ENCODE data around the gene SSU72.
"Not testable (repeated sequence)": the region's sequence is repeated elsewhere in the genome, so short reads cannot be mapped to it uniquely, and the experiment has no call there.

Gene SSU72

DNA sequence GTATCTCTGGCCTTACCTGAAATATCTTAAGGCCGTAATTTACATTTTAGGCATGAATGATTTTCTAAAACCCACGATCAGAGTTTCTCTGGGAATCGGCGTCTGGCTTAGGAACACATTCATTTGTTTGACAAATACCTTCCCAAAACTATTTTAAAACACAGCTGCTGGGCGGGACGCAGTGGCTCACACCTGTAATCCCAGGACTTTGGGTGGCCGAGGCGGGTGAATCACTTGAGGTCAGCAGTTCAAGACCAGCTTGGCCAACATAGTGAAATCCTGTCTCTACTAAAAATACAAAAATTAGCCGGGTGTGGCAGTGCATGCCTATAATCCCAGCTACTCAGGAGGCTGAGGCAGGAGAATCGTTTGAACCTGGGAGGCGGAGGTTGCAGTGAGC, 17.7 kb downstream of the SSU72 start:
- not testable (repeated sequence) for DNase-seq

DNA sequence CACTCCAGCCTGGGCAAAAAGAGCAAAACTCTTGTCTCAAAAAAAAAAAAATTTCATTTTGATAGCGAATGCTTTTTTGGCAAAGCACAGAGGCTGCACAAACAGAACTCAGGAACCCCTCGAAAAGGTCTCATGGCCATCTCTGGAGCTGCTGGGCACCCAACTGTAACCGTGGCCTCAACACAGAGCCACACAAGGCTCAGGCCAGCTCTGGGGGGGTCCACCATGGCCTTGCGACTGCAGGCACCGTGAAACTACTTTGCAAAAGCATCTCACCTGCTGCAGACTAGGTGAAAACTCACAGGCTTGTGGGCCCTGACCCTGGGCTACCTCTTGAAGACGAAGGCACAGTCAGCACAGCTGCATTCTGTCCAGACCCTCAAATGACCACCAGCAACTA, 18.2 kb downstream of the SSU72 start:
- DNase-seq = no peak

DNA sequence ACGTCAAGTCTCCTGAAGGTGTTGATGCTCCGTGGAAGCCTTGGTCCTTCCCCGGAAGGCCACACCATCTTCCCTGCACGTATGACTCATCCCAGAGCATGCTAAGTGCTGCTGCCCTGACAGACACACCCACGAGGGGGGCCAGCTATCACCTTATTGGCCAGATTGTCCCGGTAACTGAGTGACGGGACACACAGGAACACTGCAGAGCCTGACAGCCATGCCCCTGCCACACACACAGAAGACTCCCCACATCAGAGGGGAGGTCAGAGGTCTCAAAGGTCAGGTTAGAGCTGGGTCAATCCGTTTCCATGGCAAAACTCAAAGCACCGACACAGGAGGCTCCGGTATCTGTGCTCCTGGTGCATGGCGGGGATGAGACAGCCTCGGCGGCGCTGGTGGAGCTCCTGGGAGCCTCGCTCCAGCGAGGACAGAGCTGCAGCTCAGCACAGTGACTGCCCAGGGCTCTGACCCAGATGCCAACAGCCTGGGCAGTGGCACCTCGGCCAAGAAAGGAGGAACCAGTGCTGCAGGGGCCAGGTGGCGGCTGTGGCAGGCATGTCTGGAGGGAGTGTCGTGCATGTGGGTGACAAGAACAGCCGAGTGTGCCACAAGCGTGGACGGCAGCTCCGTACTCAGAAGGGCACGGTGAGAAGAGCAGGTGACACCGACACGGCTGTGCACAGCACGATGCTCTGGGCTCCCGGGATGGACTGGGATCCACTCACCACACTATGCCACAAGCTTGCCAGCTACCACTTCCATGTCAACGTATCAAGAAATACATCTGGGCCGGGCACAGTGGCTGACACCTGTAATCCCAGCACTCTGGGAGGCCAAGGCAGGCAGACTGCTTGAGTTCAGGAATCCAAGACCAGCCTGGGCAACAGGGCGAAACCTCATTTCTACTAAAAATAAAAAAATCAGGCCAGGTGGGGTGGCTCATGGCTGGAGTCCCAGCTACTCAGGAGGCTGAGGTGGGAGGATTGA, 19.4 kb downstream of the SSU72 start:
- no peak for DNase-seq

DNA sequence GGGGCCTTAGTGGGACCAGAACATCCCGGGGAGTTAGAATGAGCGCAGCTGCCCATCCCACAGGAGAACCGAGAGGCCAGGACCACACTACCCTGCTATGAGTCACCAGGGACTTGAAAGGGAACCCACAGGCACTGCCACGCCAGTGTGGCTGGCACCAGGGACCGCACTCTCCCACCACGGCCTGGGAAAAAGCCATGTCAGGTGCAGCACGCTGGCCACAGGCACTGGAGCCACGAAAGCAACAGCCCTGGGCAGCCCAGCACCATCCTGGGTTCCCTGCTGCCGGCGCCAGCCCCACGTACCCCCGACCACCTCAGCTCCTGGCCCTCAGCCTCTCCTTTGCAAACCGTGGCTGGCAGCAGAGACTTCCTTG, 20.1 kb downstream of the SSU72 start:
- DNase-seq = no peak

DNA sequence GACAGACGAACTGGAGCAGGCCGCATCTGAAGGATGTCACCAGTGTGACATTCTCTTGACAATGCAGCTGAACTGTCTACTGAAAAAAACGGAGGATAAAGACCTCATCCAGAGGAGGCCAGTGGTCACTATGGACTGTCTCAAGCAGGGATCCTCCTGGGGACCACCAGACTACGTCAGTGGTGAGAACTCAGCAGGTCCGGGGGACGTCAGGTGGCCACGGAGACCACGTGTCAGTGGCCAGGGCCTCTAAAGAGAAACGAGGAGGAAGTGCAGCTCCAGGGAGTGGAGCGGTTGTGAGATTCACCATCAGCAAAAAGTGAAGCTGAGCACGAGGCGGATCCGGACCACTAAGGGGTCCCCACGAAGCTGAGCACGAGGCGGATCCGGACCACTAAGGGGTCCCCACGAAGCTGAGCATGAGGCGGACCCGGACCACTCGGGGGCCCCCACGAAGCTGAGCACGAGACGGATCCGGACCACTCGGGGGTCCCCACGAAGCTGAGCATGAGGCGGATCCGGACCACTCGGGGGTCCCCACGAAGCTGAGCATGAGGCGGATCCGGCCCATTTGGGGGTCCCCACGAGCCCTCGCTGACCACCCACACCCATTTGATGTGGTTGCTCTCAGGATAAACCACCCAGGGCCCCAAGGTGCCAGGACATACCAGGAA, 20.7 kb downstream of the SSU72 start:
- no peak for DNase-seq

DNA sequence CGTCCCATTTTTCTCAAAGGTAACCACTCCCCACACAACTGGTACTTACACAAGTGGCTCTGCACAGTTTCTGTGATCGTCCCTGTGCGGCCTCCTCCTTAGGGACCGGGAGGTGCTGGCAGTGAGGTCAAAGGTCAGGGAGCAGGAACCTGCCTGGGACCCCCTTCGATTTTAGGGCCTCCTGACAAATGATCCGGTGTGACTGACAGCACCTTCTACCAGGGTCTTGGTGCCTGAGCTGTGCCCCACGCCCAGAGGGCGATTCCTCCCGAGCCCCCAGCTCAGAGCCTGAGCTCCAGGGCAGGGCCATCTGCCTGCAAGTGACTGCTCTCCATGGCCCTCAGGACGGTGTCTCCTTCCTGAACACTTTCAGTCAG, 22.4 kb downstream of the SSU72 start:
- no peak for DNase-seq

DNA sequence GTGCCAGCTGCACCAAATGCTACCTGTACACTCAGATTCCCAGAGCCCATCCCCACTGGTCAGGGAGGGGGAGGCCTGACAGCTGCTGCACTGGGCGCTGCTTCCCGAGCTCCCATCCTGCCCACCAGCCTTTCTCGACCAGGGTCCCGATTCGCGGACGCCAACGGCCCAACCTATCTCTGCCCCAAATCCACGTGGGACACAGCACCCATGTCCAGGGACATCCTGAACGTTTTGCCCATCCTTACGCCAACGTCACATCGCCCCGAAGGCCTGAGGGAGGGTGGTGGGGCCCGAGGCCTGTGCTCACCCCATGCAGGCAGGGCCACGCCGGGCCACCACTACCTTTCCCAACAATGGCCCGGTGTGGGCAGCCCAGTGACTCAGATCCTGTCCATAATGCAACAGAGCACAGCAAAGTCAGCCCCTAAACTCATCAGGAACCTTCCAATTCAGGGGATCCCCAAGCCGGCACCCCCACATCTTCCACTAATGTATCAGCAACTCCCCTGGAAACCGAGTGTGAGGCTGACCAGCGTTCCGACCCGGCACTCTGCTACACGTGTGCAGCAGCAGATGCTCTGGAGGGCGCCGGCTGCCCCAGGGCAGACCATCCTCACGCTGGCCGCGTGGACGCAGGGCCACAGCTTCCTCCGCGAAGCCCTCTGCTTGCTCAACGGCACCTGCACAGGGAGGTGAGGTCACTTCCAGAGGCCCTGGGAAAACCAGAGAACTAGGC, 23.0 kb downstream of the SSU72 start:
- DNase-seq = no peak

DNA sequence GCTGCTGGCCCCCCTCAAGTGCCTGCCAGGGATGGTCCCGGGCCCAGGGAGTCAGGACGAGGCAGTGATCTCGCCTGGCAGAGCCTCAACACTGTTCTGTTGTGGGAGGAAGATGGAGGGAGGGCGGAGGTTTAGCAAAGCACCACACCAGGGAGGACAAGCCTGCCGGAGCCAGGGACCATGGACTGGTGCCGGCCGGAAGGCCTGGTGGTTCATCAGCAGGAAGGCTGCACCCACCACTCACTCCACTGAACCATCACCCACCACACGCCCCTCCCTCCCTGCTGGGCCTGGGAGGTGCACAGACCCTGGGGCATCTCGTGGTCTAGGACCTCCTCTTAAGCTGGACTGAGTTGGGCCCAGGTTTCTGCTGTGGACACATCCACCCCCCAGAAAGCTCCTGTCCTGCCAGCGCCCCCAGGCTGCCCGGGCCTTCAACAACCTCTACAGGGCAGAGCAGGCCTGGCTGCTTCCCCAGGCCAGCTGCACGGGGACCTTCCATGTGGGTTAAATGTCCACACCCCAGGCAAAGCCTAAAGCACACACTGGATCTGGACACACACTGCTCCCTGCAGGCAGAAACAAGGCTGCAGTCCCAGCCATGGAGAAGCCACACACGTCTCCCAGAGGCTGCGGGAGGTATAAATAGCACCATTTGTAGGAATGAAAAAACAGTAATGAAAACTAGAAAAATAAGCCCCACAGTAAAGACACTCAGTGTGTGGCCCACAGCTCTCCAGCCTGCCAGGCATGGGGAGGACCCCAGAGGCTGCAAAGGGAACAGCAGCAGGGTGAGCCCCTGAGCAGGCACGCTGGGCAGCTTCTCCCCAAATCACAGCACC, 23.9 kb downstream of the SSU72 start:
- no peak for DNase-seq

DNA sequence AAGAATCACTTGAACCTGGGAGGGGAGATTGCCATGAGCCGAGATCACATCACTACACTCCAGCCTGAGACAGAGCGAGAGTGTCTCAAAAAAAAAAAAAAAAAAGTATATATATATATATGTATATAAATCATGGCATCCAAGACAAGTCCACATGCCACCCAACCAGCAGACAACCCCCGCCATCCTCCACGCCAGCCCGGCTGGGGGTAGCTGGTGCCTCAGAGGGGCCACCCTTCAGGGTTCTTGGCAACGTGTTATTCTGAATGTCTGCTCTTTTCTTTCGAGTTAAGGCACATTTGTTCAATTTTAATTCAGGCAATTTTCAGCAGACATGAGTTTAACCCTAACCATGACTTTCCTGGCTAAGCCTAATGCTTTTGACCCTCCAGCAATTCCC, 24.6 kb downstream of the SSU72 start:
- no peak for DNase-seq

DNA sequence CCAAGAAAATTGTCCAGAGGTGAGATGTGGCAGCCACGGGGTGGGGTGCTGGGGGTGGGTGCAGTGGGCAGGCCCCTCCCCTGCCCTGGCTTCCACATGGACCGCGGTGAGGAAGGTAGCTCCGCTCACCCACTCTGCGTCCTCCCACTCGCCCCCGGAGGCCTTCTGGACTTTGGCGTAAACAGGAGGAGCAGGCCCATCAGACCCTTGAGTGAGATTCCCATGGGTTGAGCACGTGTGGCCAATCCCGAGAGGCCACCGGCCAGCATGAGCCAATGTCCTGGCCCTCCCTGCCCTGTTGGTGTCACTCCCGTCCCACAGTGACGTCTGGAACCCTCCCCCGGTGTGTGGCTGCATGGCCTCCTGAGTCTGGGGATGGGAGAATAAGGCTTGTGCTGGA, 26.1 kb downstream of the SSU72 start:
- DNase-seq = no peak

DNA sequence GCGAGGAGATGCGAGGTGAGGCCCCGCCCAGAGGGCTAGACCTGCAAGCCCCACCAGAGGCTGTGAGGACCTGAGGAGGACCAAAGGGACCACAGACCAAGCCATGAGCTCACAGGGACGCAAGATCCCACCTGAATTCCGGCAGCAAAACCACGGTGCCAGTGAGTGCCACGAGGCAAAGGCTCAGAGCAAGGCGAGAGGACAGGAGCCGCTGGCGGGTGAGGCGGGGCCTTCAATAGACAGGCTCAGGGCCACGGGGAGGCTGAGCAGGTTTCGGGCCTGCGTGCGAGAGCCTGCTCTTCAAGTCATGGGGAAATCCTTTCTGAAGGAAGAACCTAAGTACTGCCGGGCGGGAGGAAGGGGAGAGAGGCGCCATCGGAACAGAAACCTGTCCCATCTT, 27.2 kb downstream of the SSU72 start:
- no peak for DNase-seq

DNA sequence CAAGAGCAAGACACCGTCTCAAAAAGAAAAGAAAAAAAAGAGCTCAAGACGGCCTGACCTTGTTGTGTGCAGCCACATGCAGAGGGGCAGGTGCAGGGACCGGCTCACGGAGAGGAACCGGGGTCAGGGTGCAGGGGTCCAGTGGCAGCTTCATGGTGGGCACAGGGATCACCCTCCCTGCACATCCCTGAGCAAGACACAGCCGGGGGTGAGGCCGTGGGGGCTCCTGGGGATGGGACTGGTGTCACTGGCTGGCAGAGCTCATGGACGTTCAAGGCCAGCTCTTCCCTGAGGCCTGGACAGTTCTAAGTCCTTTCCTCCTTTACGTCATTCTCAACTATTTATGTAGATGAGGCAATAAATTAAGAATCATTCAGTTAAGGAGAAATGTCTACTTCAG, 27.7 kb downstream of the SSU72 start:
- DNase-seq = no peak

DNA sequence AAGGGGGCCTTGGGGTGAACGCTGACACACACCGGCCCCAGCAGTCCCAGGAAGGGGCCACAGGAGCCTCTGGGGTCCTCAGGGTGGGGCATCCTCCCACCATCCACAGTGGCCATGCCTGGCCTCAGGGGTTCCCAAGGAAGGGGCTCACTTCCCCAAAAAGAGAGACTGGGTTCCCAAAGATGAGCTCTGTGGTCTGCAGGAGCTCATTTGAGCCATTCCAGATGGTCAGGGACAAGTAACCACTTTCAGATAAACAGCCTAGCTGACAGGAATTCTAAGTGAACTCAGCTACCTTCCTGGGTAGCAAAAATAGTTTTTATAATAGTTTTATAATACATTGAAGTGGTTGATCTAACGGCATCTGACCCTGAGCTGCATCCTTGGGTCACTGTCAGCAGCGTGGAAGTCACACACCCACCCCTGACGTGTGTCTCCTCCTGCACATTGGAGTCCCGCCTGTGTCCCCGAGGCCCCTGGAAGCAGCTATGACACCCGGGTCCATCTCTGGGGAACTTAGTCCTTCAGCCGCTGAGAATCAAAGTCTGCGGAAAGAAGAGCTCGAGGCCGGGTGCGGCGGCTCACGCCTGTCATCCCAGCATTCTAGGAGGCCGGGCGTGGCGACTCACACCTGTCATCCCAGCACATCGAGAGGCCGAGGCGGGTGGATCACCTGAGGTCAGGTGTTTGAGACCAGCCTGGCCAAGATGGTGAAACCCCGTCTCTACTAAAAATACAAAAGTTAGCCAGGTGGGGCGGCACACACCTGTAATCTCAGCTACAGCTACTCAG, 28.5 kb downstream of the SSU72 start:
- DNase-seq = no peak

DNA sequence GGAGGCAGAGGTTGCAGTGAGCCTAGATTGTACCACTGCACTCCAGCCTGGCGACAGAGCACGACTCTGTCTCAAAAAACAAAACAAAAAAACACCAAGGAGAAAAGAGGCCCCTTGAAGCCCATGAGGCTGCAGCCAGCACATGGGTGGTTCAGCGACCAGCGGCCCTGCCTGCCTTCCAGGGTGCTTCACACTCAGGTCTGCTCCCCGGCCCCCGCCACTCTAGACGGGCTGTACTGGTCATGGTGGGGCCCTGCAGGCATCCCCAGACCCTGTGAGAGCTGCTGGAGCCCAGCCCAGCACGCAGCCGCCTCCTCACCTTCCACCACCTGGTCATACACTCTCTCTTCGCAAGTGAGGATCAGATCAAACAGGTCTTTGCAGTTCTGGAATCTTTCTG, 30.1 kb downstream of the SSU72 start:
- DNase-seq = no peak

DNA sequence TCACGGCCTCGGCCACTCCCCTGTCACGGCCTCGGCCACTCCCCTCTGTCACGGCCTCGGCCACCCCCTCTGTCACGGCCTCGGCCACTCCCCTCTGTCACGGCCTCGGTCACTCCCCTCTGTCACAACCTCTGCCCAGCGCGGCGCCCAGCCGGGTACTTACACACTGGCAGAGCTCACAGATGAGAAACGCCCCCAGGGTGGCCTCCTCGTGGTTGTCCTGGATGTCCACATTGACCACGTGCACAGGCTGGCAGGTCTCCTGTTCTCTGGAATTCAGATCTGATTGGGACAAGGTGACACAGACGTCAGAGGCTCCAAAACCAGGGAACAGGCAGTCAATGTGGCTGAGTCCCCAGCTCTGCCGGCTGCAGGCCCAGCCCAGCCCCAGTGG, 31.0 kb downstream of the SSU72 start:
- DNase-seq = no peak

DNA sequence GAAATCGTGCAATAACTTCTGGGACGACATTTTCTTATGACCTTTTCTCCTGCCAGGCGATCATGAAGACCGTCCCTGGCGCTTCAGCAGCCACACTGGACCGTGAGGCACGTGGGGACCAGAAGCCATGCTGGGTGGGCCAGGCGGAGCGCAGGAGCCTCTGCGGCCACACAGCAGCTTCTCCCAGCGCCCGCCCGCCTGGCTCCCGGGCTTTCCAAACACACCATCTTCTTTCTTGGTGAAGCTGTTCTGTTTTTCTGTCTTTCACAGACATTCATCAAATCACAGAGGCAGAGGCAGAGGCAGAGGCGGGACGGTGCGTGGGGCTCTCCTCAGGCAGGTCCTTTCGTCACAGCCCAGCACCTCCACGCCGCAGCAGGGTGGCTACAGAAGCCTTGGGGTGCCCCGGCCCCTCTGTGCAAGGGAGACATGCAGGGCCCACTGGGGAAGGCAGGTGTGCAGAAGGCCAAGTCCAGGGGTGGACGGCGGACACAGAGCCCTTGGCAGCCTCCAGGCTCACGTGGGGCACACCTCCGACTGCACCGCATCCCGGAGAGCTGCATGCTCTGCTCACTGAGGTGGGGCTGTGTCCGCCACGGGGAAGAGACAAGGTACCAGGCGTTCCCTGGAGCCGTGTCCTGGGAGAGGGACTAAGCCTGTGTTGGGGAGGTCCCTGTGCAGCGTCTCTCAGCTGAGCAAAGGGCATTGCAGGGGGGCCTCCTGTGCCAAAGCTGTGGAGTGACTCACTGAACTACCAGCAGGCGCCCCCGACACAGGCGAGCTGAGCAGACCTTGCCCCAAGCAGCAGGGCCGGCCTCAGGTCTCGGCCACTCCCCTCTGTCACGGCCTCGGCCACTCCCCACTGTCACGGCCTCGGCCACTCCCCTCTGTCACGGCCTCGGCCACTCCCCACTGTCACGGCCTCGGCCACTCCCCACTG, 31.6 kb downstream of the SSU72 start:
- DNase-seq = no peak

DNA sequence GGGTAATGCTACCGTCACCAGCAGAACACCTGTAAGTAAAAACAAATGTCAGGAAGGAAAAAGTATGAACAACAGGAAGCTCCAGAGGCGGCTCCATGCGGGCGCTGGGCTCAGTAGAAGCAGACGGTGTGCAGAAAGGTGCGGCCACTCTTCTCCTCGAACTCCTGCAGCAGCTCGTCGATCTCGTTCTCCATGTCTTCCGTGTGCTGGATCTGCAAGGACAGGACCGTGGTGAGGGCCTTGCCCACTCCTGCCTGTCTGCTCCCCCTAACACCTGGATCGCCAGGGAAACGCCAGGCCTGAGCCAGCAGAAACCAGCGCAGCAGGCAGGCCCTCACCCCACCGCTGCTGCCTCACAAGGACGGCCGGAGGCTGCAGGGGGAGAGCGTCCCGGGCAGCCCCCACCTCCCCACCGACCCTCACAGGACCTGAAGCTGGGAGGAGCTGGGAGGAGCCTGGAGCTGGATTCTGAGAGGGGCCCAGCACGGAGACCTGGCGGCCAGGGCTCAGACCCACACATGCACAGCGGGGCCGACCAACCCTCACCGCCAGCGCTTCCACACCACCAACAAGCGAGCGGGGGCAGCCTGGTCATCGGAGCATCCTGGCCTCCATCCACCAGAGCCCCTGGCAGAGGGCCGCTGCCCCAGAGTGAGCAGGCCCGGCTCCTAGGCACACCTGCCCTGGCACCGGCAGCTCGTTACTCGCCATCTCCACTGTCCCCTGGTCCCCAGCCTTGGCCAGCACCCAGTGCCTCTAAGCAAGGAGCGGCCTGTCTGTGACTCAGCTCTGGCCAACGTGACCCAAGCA, 32.5 kb downstream of the SSU72 start:
- no peak for DNase-seq

DNA sequence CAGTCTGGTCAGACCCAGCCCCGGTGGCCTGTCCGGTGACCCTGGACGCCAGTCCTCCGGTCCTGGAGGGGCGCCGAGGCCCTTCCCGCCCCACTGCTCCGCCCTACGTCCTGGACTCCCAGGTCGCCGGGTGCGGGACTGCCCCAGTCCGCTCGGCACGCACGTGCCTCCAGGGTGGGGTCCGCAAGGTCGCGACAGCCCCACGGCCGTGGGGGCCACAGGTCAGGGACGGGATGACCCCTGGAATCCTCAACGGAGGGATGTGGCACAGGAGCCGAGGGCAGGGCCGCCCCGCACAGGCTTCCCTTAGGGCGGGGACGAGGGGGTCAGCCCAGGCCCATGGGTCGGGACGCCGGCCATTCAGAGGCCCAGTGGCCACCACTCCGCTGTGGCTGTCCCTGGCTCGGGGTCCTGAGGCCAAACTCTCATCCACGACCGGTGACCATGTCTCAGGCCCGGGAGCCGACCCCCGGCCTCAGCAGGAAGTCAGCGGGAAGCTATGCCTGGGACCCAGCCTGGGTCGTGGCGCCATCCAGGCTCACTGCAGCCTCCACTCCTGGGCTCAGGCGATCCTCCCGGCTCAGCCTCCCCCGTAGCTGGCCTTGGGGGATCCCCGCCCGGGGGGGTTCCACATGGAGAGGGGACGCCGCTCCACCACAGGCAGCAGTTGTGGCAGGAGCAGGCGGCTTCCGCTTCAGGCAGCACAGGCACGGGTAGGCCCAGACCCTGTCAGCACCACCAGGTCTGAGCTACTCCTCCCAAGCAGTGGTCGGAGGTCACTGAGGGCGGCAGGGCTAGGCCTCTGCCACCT, 33.6 kb downstream of the SSU72 start:
- no peak for DNase-seq
